HG02642 (cell line): ENCODE results near the gene IRF2.
A peak's percentile ranks its signal among the peaks of the same experiment; 100 is the strongest.

Source experiments
- ATAC-seq: cut with Tn5 transposase; IDR thresholded peaks from one replicate; pipeline ENCODE4 v1.9.1; 2021; ENCODE audit warnings: mild to moderate bottlenecking; ENCODE audit not compliant: unreplicated experiment, poor library complexity

The IRF2 gene

DNA sequence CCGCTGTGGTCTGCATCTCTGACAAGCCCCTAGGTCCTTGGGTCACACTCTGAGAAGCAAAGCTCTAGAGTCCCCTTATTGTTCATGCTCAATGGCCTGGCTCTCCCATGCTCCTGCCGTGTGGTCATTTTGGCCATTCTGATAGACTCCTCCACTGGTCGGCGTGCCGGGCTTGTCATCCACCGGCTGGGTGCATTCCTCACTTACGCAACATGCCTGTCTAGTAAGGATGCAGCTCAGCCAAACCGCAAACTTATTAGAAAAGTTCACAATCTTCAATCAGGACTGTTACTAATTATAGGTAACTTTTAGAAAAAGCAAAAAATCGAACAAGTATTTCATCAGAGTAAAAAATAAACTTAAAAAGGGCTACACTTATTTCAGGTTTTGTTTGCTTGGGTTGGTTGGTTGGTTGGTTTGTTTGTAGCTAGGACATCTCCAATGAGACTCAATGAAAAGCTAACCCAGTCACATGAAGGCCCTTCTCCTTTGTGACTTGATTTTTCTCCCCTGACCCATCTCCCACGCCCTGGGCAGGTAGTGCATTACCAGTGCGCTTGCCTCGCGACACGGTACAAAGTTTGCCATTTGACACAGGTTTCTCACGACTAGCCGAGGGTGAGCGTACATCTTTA, 41.0 kb downstream of the IRF2 start:
- no peak for ATAC-seq

DNA sequence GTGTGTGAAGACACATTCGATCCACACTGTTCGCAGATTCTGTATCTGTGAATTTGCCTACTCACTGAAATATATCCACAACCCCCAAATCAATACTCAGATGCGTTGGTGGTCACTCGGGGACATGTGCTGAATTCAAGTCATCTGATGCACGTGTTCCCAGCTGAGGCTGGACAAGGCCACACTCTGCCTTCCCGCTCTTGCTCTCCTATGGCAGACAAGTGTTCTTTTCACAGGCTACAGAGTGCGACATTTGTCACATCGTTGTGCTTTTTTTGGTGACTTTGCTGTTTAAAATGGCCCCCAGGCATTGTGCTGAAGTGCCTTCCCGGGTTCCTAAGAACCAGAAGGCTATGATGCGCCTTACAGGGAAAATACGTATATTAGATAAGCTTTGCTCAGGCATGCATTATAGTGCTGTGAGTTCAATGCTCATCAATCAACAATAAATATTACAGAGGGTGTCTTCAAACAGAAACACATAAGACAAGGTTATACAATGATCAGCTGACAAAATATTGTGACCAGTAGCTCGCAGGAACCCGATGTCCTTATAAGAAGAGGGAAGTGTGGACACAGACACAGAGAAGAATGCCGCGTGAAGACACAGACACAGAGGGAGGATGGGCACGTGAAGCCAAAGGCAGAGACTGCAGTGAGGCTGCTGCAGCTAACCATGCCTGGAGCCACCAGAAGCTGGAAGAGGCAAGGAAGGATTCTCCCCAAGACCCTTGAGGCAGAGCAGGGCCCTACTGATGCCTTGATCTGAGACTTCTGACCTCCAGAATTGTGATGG, 42.0 kb downstream of the IRF2 start:
- no peak for ATAC-seq

DNA sequence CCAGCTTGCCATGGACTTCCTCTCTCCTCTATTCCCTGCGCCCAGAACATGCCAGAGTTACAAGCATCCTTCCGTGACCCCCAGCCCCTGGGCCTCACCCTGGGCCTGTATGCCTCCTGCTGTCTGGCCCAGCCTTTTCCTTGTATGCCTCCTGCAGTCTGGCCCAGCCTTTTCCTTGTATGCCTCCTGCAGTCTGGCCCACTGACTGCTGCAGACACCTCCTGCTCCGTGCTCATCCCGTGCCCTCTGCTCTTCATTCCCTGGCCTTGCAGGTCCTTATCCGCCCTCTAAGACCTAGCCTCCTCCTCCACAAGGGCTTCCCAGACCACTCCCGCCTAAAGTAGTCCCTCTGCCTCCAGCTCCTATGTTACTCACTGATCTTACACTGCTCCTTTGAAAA, 44.2 kb downstream of the IRF2 start:
- ATAC-seq = no peak

DNA sequence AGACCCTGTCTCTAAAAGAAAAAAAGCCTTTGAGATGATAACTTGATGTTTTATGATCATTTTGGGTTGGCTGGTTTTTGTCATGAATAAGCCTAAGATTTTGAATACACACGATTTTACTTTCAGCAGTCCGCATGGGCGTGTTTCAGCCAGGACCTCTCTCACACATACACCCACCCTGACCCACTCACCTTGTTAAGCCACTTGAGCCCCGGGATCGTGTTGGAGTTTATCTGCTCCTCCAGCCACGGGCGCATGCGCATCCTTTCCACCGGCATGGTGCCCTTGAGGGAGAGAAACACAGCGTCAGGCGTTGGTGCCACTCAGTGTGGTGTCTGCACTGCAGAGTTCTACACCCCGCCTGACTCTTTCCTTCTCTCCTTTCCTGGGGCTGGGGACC, 45.6 kb downstream of the IRF2 start:
- no peak for ATAC-seq

DNA sequence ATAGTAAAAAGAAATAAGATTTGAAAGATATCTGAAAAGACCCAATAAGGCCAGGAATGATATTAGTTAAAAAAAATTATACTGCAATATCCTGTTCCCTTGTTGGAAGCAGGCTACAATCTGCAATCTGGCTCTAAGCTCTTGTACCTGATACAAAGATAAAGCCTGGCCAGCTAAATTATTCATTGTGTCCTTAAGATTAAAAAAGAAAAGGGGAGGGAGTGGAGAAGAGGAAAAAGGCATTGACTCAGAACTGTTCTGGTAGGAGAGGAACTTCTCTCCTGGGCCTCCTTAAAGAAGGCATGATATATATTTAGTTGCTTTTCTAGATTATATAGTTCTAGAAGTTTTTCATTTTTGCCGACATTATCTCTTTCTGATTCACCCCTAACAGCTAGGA, 46.7 kb downstream of the IRF2 start:
- ATAC-seq = no peak

DNA sequence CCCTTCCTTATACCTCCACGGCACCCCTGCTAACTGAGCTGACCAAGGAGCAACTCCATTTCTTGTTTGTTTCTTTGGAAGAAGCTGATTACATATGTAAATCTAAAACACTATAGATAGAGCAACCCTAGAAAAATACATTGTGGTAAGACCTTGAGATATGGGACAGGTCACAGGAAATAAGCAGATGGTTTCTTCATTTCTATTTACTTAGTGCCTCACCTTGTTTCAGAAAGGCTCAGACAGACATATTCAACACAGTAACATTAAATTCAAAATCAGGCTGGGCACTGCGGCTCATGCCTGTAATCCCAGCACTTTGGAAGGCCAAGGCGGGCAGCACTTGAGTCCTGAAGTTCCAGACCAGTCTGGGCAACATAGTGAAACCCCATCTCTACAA, 47.3 kb downstream of the IRF2 start:
- no peak for ATAC-seq

DNA sequence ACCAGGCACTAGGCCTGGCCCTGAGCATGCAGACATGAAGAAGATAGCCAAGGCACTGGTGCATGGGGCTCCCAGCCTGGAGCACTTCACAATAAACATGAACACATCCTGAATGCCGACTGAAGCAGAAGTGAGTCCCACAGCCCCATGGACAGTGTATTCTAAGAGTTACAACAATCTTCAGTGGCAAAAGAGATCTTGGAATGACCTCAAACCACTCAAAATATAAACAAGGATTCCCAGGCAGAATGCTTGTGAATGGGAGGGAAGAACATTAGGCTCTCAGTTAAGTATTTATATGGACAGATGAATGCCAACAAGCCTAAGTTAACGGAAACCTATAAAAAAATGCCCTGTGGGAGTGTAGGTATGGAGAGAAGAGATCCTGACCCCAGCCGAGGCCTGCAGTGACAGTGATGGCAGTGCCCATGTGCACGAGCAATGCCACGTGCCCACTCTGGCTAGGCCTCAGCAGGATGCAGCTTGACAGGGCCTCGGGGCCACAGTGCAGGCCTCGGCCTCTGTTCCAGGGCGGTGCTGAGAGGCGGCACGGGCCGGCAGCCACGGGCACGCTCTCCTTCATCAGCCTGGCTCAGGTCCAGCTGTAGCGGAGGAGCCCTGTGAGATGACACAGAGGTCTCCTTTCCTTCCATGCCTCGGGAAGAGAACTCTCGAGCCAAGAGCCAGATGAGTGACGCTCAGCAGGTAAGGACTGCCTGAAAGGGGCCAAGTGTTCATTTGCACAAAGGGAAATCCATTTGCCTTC, 49.2 kb downstream of the IRF2 start:
- ATAC-seq = no peak

DNA sequence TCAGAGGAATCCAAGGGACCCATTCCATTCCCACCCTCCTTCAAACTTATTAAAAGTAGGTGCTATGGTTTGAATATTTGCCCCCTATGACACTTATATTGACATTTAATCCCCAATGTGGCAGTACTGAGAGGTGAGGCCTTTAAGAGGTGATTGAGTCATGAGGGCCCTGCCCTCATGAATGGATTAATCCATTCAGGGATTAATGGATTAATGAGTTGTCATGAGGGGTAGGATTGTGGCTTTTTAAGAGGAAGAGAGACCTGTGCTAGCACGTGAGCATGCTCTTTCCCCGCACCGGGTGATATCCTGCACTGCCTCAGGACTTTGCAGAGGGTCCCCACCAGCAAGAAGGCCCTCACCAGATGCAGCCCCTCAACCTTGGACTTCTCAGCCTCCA, 50.1 kb downstream of the IRF2 start:
- no peak for ATAC-seq

DNA sequence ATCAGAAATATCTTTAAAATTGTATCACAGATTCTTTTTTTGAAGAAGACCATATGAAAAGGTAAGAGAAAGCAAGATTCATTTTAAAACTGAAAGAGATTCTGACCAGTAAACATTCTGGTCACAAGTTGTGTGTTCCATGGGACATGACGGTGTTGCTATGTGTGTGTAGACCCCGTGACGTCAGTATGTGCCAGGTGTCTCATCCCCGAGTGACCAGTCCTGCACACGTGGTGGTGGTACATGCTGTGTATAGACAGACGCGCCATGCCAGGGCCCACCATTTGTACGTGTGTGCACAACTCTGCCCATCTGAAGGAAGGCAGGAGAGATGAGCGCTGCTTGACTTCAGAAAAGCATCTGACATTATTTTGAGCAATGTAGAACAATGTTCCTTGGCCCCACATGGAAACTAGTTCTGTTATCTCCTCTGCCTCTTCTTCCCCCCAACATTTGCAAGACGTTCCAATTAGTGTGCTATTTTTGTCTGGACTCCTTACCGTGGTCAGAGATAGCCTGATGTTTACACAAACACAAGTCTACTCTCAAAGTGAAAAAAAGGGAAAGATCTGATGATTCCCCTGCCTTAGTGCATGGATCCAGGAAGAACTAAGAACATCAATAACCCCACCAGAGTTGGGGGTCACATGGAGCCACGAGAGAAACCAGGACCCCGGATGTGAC, 51.2 kb downstream of the IRF2 start:
- no peak for ATAC-seq

DNA sequence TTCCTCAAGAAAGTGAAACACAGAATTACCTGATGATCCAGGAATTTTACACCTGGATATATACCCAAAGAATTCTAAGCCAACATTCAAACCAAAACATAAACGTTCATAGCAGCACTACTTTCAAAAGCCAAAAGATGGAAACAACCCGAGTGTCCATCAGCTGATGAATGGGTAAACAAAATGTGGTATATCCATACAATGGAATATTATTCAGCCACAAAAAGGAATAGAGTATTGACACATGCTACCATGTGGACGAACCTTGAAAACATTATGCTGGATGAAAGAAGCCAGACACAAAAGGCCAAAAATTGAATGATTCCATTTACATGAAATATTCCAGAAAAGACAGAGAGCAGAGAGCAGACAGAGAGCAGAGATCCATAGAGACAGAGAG, 52.0 kb downstream of the IRF2 start:
- no peak for ATAC-seq

DNA sequence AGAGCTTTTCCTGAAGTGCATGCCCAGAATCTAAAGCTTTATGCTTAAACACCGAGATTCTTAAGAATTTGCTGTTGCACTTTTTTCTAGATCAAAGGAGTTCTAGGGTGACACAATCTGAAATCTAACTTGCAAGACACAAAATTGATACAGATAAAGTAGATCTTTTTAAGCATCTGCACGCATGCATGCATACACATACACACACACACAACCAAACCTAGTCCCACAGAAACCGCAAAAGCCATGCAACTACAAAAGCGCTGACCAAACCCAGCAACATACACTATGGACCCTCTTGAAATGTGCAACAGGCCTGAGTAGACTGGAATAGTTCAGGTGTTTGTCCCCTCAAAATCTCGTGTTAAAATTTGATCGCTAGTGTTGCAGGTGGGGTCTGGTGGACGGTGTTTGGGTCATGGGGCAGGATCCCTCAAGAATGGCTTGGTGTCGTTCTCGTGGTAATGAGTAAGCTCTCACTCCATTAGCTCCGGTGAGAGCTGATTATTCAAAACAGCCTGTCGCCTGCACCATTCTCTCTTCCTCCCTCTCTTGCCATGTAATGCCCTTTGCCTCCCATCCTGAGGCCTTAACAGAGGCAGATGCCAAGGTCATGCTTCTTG, 52.7 kb downstream of the IRF2 start:
- ATAC-seq = no peak

DNA sequence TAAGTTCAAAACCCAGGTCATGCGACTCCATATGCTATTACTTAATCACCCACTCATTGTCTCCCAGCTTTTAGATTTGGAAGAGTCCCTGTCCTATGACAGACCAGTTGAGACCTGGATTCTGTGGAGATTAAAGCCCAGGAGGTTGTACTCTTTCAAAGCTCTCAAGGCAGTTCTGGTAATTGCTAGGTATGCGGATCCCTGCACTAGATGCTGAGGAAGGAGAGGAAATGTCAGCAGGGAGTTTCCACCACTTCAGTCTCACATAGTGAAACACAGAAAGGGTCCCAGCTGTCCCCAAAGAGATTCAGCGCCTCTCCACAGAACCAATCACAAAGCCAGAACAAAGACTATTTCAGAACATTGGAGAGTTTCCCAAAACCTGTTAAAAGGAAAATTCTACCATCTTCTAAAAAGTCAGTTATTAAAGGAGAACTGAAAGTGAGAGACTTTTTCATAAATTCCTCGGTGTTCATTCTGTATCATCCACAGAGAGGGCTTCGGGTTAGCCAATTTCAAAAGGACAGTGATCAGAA, 53.4 kb downstream of the IRF2 start:
- peak; percentile 66 for ATAC-seq

DNA sequence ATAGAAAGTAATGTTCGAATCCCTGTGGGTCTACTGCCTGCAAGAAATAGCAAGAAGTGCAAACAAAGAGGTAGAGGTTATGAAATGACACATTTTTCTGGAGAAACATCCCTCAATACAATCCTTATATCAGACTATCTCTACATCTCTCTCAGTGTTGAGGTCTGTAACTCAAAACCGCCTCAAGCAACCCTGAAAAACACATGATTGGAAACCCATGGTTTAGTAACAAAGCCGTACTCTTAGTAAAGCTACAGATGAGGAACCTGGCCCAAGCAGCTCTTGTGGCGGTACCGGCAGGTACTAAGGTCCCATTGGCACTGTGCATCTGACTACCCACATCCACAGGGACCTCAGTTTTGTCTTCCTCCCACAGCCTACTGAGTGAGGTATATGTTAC, 53.9 kb downstream of the IRF2 start:
- ATAC-seq = peak; percentile 7

DNA sequence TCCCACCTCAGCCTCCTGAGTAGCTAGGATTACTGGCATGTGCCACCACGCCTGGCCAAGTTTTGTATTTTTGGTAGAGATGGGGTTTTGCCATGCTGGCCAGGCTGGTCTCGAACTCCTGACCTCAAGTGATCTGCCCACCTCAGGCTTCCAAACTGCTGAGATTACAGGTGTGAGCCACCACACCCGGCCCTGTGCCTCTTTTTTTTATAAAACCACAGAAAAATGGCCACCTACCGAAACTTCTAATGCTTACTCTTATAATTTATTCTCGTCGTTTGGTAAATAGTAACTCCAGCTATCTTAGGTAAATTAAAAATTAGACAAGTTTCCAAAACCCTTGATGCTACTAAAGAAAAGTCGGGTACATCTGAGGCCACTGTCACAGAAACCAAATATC, 54.4 kb downstream of the IRF2 start:
- no peak for ATAC-seq

DNA sequence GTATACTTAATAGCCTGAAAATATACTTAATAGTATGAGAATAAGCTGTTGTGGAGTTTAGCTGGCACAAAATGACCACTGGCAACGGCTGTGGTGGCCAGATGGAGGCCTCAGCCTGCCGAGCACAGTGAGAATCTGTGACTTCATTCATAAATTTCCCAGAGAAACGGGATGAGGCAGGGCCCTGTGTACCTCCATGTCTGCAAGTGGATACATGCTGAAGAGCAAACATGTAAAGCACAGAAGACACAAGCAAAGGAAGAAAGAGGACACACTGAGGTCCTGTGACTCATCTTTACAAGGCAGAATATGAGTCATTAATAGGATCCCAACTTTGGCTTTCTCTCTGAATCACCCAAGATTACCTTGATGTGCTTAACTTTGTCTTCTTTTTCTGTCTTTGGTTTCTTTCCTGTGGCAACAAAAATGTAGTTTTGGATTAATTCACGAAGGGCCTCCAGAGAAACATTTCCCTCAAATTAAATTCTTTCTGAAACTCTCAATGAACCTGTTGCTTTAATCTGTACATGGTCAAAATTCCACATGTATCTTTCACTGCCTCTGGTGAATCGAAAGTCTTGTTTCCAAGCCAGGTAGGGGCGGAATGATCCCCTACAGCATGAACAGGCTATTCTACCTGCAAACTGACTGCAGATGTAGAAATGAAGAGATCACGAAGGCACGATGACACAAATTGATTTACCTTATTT, 56.4 kb downstream of the IRF2 start:
- peak; percentile 39 for ATAC-seq

DNA sequence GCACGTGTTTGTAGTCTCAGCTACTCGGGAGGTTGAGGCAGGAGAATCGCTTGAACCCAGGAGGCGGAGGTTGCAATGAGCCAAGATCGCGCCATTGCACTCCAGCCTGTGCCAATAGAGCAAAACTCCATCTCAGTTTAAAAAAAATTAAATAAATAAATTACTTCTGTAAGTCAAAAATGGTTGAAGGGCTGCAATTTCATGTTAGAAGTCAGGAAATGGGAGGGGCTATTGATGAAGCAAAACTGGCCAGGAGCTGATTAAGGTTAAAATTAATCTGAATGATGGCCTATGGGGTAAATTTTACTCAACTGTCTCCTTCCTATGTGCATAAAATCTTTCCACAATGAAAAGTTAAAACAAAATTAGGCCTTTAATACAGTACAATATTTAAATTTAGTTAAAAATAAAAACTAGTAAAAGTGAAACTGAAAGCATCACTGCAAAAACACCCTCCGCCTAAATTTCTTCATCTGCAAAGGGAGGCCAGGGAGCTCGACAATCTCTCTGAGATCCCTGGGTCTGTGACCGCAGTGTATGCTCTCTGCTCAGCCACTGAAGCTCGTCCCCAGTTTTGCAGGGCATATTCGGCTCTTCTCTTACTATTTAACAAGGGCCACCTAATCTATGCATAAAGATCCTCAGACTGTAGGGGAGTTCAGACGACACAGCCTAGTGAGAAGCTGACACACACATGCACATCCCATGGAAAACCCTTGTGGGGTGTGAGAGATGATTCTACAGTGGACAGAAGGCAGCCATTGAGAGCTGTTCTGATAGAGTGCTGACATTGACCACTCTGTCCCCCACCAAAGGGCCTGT, 57.2 kb downstream of the IRF2 start:
- ATAC-seq = peak; percentile 46

DNA sequence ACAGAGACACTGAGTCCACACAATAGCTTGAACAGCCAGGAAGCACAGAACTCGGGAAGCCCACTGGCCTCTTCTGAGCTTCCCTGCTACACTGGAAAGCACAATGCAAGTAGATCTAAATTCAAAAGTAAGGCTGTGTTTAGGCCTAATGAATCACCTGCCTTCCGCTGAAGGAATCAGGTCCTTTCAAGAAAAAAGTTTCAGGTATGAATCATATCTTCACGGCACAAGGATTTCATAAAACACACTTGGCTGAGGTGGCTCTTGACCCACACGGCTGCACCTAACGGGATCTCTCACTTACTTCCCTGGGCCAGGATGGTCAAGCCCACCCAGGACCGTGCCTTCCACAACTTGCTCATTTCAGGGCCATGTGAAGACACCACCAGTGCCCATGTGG, 59.3 kb downstream of the IRF2 start:
- no peak for ATAC-seq

DNA sequence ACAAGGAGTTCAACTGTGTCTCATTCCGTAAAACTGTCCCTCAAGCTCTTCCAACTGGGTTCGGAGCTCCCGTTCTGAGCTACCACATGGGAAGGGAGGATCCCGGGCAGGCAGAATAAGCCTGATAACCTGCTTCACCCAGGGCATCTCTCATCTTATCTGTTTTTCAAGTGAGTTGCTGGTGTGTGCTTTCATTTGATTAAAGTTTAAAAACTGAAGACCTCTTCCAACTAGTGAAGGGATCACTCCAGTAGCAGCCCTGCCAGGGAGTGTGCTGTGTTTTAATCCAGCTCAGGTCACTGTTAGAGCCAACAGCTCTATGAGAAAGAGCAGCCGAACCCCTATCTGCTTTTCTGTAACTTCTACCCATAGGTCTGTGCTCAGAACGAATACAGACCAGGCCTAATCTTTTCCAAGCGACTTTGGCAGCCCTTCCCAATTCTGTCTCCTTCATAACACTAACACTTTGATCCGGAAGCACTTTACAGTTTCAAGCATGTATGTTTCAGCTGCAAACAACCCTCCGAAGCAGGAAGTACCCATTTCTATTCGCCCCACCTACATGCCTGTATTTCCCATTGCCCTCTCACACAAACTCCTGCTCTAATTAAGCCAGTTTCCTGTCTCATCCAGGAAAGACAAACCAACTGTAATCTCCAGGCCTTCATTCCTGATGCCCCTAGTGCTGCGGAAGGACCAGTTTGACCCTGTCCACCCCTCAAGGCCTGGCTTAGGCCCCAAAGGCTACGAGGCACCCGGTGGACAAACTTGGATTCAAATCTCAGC, 60.9 kb downstream of the IRF2 start:
- ATAC-seq = no peak
